OCI-LY7 (cell line): ENCODE data around the gene TSPAN9.

ENCODE experiments used
- EZH2phosphoT487 ChIP-seq: fragments of 200-600 bp; sonication (generic); IDR thresholded peaks from 2 replicates; pipeline ENCODE4 v1.6.1; 2018; ENCODE audit warnings: low read depth, borderline replicate concordance, mild to moderate bottlenecking, mixed run types, antibody characterized with exemption, low read length, moderate library complexity, mixed read lengths
- TF ChIP-seq, protein P1 (sequence below): fragments of 200-600 bp; sonication (generic); conservative IDR thresholded peaks from 2 replicates; pipeline ENCODE4 v1.5.1; 2014; ENCODE audit warnings: mild to moderate bottlenecking, antibody characterized with exemption, low read length, moderate library complexity, mixed read lengths

DNA sequence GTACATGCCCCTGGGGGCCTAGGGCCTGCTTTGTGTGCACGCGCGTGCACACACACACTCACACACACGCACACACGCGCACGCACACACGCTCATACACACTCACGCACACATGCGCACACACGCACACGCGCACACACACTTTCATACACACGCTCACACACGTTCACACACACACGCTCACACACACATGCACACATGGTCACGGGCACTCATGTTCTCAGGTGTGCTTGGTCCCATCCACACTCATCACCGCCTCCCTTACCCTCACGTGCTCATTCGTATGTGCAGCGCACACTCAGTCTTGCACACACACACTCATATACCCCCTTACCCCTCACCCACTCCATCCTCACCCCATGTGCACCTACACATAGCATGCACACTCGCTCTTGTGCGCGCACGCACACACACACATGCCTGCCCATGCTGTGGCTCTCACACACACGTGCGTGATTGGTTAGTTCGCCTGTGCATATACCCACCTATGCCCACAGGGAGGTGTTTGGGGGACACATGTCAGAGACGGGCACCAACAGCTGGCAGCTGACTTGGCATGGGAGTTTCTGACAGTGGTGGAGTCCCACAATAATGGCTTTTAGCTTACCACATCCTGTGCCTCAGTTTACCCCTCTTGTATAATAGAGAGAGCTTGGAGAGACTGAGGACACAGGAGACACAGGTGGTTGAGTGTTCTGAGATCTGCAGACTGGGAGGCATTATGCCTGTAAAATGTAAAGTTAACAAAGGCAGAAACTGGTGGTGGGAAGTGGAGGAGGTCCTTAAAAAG lies 28.7 kb downstream of the TSPAN9 start:
- TF ChIP-seq, protein P1, sequence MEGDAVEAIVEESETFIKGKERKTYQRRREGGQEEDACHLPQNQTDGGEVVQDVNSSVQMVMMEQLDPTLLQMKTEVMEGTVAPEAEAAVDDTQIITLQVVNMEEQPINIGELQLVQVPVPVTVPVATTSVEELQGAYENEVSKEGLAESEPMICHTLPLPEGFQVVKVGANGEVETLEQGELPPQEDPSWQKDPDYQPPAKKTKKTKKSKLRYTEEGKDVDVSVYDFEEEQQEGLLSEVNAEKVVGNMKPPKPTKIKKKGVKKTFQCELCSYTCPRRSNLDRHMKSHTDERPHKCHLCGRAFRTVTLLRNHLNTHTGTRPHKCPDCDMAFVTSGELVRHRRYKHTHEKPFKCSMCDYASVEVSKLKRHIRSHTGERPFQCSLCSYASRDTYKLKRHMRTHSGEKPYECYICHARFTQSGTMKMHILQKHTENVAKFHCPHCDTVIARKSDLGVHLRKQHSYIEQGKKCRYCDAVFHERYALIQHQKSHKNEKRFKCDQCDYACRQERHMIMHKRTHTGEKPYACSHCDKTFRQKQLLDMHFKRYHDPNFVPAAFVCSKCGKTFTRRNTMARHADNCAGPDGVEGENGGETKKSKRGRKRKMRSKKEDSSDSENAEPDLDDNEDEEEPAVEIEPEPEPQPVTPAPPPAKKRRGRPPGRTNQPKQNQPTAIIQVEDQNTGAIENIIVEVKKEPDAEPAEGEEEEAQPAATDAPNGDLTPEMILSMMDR, result no peak
- TF ChIP-seq EZH2phosphoT487, result no peak
